Neural progenitor cell (in vitro differentiated cells): ENCODE data around the gene SPTBN1.

ENCODE experiments used
- CTCF ChIP-seq: fragments of 200-600 bp; sonication (generic); IDR thresholded peaks from 2 replicates; pipeline ENCODE4 v1.5.1; 2017; ENCODE audit warnings: antibody characterized with exemption, mild to moderate bottlenecking
- EZH2 ChIP-seq: fragments of 200-600 bp; sonication (generic); IDR thresholded peaks from 2 replicates; pipeline ENCODE4 v1.6.1; 2017; ENCODE audit warnings: antibody characterized with exemption, mild to moderate bottlenecking, moderate library complexity
- EZH2phosphoT487 ChIP-seq: fragments of 200-600 bp; sonication (generic); IDR thresholded peaks from 2 replicates; pipeline ENCODE4 v1.6.1; 2017; ENCODE audit warnings: antibody characterized with exemption

DNA sequence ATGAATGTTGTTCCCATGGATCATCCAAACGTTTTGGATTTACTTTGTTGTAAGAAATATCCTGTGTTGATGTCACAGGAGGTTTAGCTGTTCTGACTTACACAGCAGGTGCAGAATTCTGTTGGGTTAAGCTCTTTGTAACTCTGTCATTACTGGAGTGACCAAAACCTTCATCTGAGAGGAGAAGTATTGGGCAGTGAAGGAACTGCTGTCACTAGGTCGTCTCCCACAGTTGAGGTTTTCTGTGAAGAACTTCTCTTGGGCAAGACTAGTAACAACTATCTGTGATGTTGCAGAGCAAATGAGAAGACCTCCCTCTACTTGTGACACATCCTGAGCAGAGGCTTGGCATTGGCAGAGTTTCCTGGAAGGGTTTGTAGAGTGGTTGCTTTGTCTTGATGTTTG lies 2.9 kb downstream of the SPTBN1 start:
- TF ChIP-seq CTCF (no peak), EZH2 (no peak), EZH2phosphoT487 (no peak)
